Vagina (tissue), 2 donors: ENCODE data around the gene RFC3.

Experiments used
- CTCF ChIP-seq, 3 experiments: fragments of 450-650 bp in 2 of 3; fragments of 200-600 bp in 1 of 3; sonication (generic) in 1 of 3; IDR thresholded peaks; one replicate each; pipeline ENCODE4 v1.5.1; 2017 to 2019; ENCODE audit warnings: antibody characterized with exemption in 3 of 3, mild to moderate bottlenecking in 2 of 3, moderate library complexity in 2 of 3
- POLR2A ChIP-seq, 2 donors: fragments of 450-650 bp; IDR thresholded peaks; one replicate each; pipeline ENCODE4 v1.6.1; 2017; ENCODE audit warnings: antibody characterized with exemption in 2 of 2, mild to moderate bottlenecking in 2 of 2, moderate library complexity in 2 of 2

DNA sequence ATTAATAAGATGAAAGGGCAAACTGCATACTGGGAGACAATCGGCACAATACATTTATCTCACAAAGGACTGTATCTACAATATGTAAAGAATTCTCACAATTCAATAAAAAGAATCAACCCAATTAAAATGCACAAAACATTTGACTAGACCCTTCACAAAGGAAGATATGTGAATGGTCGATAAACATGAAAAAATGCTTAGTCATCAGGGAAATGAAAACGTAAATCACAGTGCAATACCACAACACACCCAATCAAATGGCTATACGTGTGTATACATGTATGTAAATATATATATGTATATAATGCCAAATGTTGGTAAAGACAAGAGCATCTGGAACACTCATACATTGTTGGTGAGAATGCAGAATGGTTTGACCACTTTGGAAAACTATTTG, 21.9 kb upstream of the RFC3 start:
- TF ChIP-seq POLR2A (IDR thresholded peaks at IDR 0.05) (no peak), CTCF (IDR thresholded peaks at IDR 0.05) (no peak)
